ENCODE data around the gene SYNJ2.

Gene SYNJ2

GRCh38 chr6:157999168-158000051 lies 17.7 kb downstream of the SYNJ2 start:
- no peak for DNase-seq (ENCODE audit: low spot score)

- DNase-seq (ENCODE audit: low spot score) = no peak
These were observed 19.1 kb downstream of the SYNJ2 start for GRCh38 chr6:158000530-158001307.

- no peak for DNase-seq (ENCODE audit: low spot score)
These were observed 20.7 kb downstream of the SYNJ2 start for GRCh38 chr6:158002249-158002950.

DNA sequence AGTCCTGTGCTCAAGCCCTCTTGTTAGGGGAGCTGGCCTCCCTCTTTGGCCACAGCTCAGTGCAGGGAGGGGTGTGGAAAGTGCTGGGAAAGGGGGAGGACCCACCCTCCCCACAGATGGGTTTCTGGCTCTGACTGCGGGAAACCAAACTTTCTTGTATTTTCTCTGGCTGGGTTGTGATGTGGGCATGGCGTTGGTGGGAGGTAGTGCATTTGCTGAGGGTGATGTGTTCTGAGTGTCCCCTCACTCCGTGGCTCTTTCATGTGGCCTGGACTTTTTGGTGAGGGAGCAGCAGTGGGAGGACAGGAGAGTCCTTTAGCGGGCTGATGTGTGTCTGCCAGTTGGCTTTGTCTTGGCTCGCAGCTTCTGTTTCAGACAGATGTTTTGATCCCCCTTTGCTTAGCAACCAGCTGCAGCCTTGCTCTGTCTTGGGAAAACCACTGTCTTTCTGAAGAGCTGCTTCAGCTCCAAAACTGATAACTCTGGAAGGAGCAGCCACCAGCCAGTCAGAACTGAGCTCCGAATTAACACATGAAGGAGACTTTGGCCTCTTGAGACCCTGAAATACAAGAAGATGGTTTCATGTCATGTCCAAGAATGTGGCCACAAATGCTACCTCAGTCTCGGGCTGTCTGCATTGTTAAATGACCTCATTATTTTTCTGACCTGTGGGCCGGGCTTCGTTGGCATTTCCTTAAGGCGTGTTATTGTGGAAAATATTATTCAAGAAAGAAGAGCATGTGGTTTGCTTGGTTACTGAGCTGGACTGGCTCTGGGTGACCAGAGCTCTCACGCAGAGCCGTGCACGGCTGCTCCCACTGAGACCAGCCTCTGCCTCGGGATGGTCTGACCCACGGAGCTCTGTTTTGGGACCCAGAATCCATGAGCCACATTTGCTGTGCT lies 21.5 kb downstream of the SYNJ2 start:
- DNase-seq (ENCODE audit: low spot score) = peak; percentile 89

- DNase-seq (ENCODE audit: low spot score) = no peak
These were observed 22.4 kb downstream of the SYNJ2 start for GRCh38 chr6:158003910-158004700.

DNA sequence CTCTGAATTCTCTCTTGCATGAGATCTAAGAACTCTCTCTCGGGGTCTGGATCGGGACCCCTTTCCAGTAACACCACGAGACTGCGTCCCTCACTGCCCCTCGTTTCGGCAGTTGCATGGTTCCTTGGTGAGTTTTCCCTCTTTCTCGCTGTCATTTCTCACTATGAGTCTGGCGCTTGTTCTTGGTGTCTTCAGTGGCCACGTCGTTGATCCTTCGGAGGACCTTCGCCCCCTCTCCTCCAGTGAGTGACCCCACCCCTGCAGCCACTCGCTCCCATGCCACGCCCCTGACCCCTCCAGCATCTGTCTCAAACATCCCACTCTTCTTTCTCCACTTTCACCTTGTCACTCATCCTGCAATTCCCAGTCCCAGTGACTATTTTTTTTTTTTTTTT lies 23.0 kb downstream of the SYNJ2 start:
- no peak for DNase-seq (ENCODE audit: low spot score)

DNA sequence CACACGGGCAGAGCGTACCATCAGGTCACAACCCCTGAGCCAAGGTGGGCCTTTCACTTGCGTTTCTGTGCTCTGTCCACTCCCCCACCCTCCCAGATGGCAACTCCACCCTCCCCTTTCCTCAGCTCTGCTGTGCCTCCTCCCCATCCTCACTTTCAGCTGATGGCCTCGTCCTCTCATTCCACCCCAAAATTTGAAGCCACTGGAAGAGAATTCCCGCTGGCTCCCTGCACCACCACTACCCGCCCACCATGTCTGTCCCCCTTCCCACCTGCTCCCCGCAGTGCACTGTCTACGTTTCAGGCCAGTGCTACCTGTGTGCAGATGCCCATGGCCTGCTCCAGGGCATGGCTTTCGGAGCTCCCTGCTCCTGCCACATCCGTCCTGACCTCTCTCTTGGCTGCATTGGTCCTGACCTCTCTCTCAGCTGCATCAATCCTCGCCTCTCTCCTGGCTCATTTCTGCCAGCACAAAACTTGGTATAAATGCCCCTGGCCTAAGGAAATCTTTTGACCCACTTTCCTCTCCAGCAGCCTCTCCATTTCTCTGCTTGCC lies 24.0 kb downstream of the SYNJ2 start:
- DNase-seq (ENCODE audit: low spot score) = no peak

DNA sequence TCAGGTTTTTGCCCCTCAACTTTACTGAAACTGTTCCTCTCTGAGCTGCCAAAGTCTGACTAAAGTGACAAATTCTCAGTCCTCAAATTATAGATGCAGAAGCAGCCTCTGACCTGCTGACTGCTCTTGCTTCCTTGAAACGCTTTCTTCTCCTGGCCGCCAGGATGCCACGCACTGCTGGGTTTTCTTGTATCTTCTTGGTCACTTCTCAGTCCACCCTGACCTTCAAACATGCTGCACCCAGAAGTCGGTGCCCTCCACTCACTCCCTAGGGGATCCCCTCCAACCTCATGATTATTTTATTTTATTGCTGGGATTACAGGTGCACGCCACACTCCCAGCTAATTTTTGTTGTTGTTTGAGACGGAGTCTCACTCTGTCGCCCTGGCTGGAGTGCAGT lies 24.7 kb downstream of the SYNJ2 start:
- no peak for DNase-seq (ENCODE audit: low spot score)

DNA sequence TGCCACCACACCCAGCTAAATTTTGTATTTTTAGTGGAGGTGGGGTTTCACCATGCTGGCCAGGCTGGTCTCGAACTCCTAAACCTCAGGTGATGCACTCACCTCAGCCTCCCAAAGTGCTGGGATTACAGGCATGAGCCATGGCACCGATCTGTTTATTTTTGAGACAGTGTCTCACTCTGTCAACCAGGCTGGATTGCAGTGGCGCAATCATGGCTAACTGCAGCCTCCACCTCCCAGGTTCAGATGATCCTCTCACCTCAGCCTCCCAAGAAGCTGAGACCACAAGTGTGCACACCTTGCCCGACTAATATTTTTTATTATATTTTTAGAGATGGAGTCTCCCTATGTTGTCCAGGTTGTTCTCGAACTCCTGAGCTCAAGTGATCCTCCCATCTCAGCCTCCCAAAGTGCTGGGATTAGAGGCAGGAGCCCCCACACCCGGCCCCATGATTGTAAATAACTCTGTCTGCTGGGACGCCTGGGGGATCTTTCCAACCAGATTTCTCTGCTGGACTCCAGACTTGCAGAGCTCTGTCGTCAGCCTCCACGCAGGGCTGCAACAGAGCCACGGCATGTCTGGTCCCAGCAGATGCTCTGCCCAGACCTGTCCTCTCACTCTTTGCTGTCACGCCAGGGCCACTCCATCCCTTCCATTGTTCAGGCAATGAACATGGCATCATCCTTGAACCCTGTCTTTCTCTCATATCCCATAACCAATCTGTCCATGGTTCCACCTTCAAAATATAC lies 25.3 kb downstream of the SYNJ2 start:
- no peak for DNase-seq (ENCODE audit: low spot score)

DNA sequence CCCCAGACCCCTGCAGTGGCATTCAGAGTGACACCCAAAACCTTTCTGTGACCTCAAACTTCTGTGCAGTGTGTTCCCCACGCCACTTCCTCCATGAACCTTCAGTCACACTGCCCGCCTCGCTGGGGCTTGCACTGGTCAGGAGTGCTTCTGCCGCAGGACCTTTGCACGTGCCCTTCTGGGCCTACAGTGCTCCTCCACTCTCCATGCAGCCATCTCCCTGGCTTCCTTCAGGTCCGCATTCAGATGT lies 27.1 kb downstream of the SYNJ2 start:
- DNase-seq (ENCODE audit: low spot score) = no peak

GRCh38 chr6:158009114-158009891 lies 27.6 kb downstream of the SYNJ2 start:
- DNase-seq (ENCODE audit: low spot score) = peak; percentile 59

- DNase-seq (ENCODE audit: low spot score) = no peak
These were observed 28.4 kb downstream of the SYNJ2 start for GRCh38 chr6:158009935-158010585.

- DNase-seq (ENCODE audit: low spot score) = no peak
These were observed 29.2 kb downstream of the SYNJ2 start for GRCh38 chr6:158010591-158011477.

DNA sequence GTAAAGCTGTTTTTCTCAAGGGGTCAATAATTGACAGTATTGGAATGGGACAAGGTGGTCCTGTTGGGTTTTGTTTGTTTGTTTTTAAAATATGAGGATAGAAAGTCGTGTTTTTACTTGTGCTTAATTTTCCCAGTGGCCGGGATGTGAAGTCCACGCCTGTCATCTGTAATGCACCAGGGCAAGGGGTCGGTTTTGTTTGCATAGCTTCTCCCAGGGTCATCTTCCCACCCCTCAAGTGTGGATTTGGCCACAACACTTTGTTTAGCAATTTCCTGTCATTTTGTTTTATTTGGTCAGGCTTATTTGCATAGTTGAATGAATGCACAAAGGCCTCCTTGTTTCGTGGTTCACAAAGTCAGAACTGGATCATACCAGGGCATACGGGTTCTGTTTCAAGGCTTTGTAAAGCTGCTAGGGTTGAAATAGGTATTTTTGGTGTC lies 29.8 kb downstream of the SYNJ2 start:
- no peak for DNase-seq (ENCODE audit: low spot score)

- DNase-seq (ENCODE audit: low spot score) = no peak
These were observed 30.4 kb downstream of the SYNJ2 start for GRCh38 chr6:158011980-158012566.

- DNase-seq (ENCODE audit: low spot score) = no peak
These were observed 32.3 kb downstream of the SYNJ2 start for GRCh38 chr6:158013904-158014504.
